ENCODE results near the gene JAKMIP1. TPM values are rescaled to one million over a fixed set of nuclear protein-coding genes. Genes with fewer than 3 reads are reported as not detected.
"Not testable (repeated sequence)": the region's sequence is repeated elsewhere in the genome, so short reads cannot be mapped to it uniquely, and the experiment has no call there.

Gene JAKMIP1
- polyA plus RNA-seq, 1 experiment = not detected

DNA sequence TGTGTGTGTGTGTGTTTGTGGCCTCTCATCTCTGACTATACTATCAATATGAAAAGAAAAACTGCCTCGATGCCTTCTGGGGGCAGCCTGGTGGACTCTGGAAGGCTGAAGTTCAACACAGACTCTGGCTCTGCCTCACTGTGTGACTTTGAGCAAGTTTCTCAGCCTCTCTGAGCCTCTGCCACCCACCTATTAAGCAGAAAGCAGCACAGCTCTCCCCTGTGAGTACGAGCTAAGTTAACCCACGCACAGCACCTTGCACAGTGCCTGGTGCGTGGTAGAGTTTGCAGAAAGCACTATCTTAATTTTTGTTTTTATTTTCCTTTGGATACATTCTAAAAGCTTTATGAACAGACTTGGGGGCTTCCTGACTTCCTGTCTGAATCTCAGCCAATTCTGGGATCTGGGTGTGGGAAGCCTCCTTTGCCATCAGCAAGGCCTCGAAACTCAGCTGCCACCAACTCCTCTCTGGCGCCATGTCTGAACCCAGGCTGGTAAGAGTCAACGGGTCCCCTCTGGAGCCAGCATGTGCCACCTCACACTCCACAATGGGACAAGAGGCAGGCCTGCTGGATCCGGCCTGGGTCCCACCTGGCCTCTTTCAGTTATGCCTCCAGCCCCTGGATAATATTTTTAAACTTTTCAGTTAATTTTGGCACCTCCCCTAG, 57.3 kb downstream of the JAKMIP1 start:
- H3K27ac ChIP-seq (ENCODE audit: low read depth, low read length) = no peak overlapping the region
- ChIA-PET POLR2A (no interaction called here), CTCF (no interaction called here)
- TF ChIP-seq CTCF (IDR thresholded peaks at IDR 0.05; ENCODE audit: low read depth, low read length) = no peak
- peaks cover 15% of the 10 kb centered on the region for H3K9me3 ChIP-seq (ENCODE audit: control insufficient read depth, insufficient read depth, low read length)
- DNase-seq (ENCODE audit: low read depth, low spot score) = no peak
- H3K4me3 ChIP-seq (ENCODE audit: low read depth, low read length) = no peak overlapping the region
- H3K27me3 ChIP-seq (ENCODE audit: control insufficient read depth, insufficient read depth, low read length) = no peaks in the 10 kb centered on the region

DNA sequence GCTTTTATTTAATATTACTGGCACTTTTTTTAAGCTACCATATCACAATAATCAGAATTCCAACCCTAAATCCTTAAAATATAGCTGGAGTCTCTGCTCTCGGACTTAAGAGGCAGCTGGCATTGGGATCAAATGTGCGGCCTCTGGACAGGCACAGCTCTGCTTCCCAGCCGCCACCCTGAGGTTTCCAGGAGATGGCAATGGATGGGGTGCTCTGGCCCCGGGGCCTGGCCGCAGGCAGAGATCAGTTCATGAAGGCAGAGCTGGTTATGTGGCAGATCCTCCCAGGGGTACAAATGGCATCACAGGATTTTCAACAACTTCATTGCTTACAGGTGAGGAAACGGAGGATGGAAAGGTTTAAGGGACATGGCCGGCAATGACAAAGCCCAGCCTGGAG, 57.8 kb downstream of the JAKMIP1 start:
- ChIA-PET POLR2A (no interaction called here), CTCF (no interaction called here)
- H3K27me3 ChIP-seq (ENCODE audit: control insufficient read depth, insufficient read depth, low read length) = no peaks in the 10 kb centered on the region
- peaks cover 20% of the 10 kb centered on the region for H3K9me3 ChIP-seq (ENCODE audit: control insufficient read depth, insufficient read depth, low read length)
- H3K27ac ChIP-seq (ENCODE audit: low read depth, low read length) = no peak overlapping the region
- DNase-seq (ENCODE audit: low read depth, low spot score) = no peak
- no peak overlapping the region for H3K4me3 ChIP-seq (ENCODE audit: low read depth, low read length)
- no peak for TF ChIP-seq CTCF (IDR thresholded peaks at IDR 0.05; ENCODE audit: low read depth, low read length)

DNA sequence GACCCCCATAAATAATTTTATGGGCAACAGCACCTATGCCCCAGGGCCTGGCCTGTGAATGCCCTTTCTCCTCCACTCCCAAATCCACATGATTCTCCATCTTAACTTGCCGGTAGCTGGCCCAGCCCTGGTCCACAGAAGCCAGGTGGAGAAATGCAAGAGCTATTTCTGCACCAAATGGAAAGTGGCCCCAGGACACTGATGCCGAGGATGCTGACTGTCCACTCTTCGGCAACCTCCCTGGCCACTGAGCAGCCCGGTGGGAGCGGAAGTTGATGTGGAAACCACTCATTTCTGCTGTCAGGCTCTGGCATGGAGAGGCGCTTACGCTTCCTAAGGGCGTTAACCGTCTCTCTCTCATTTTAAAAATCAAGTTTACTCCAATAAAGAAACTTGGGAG, 58.8 kb downstream of the JAKMIP1 start:
- ChIA-PET POLR2A (no interaction called here), CTCF (no interaction called here)
- Histone ChIP-seq H3K4me3 (ENCODE audit: low read depth, low read length) (no peak overlapping the region), H3K27ac (ENCODE audit: low read depth, low read length) (no peak overlapping the region), H3K27me3 (ENCODE audit: control insufficient read depth, insufficient read depth, low read length) (no peaks in the 10 kb centered on the region), H3K9me3 (ENCODE audit: control insufficient read depth, insufficient read depth, low read length) (peaks cover 30% of the 10 kb centered on the region)
- TF ChIP-seq CTCF (IDR thresholded peaks at IDR 0.05; ENCODE audit: low read depth, low read length) = no peak
- DNase-seq (ENCODE audit: low read depth, low spot score) = no peak

GRCh38 chr4:6141021-6141420, 59.3 kb downstream of the JAKMIP1 start:
- POLR2A ChIA-PET; H3K4me3 ChIP-seq (ENCODE audit: low read depth, low read length); H3K27ac ChIP-seq (ENCODE audit: low read depth, low read length); H3K27me3 ChIP-seq (ENCODE audit: control insufficient read depth, insufficient read depth, low read length); DNase-seq (ENCODE audit: low read depth, low spot score); CTCF ChIA-PET: not testable (repeated sequence)
- peaks cover 30% of the 10 kb centered on the region for H3K9me3 ChIP-seq (ENCODE audit: control insufficient read depth, insufficient read depth, low read length)

- Histone ChIP-seq H3K27me3 (ENCODE audit: control insufficient read depth, insufficient read depth, low read length) (no peaks in the 10 kb centered on the region), H3K27ac (ENCODE audit: low read depth, low read length) (no peak overlapping the region), H3K4me3 (ENCODE audit: low read depth, low read length) (no peak overlapping the region), H3K9me3 (ENCODE audit: control insufficient read depth, insufficient read depth, low read length) (peaks cover 32% of the 10 kb centered on the region)
- no peak for TF ChIP-seq CTCF (IDR thresholded peaks at IDR 0.05; ENCODE audit: low read depth, low read length)
- ChIA-PET CTCF (no interaction called here), POLR2A (no interaction called here)
- DNase-seq (ENCODE audit: low read depth, low spot score) = no peak
Measured at GRCh38 chr4:6137747-6138135, 62.6 kb downstream of the JAKMIP1 start.

Data from AG04450 (cell line).